Body of pancreas (tissue), 4 donors: Measurements from ENCODE around the gene TSC1.

Source experiments
- CTCF ChIP-seq, 7 experiments: fragments of 450-650 bp in 4 of 7; fragments of 200-600 bp in 3 of 7; sonication (generic) in 3 of 7; IDR thresholded peaks; one replicate each; pipeline ENCODE4 v1.5.1; 2016 to 2019; ENCODE audit warnings: antibody characterized with exemption in 7 of 7
- POLR2A ChIP-seq, 3 donors: fragments of 450-650 bp; IDR thresholded peaks; one replicate each; pipeline ENCODE4 v1.6.1; 2016; ENCODE audit warnings: antibody characterized with exemption in 3 of 3, mild to moderate bottlenecking in 2 of 3

GRCh38 chr9:132864691-132865090 lies 79.7 kb downstream of the TSC1 start:
- no peak for TF ChIP-seq CTCF (IDR thresholded peaks at IDR 0.05)
- TF ChIP-seq POLR2A (IDR thresholded peaks at IDR 0.05): no peak
